Gastroesophageal sphincter (tissue), 3 donors: ENCODE data around the gene BCOR.

Source experiments
- POLR2A ChIP-seq, 2 donors: fragments of 450-650 bp; IDR thresholded peaks; one replicate each; pipeline ENCODE4 v1.6.1; 2017; ENCODE audit warnings: antibody characterized with exemption in 2 of 2, mild to moderate bottlenecking in 2 of 2, moderate library complexity in 1 of 2
- POLR2AphosphoS5 ChIP-seq: sonication (generic); formaldehyde crosslinking; IDR thresholded peaks from one replicate; pipeline ENCODE4 v1.6.1; 2017; ENCODE audit warnings: antibody characterized with exemption
- TF ChIP-seq, protein P1 (sequence below), 4 experiments: fragments of 200-600 bp in 2 of 4; fragments of 450-650 bp in 2 of 4; sonication (generic) in 1 of 4; IDR thresholded peaks; one replicate each; pipeline ENCODE4 v1.5.1; 2017 to 2019; ENCODE audit warnings: antibody characterized with exemption in 4 of 4, mild to moderate bottlenecking in 2 of 4, moderate library complexity in 2 of 4

DNA sequence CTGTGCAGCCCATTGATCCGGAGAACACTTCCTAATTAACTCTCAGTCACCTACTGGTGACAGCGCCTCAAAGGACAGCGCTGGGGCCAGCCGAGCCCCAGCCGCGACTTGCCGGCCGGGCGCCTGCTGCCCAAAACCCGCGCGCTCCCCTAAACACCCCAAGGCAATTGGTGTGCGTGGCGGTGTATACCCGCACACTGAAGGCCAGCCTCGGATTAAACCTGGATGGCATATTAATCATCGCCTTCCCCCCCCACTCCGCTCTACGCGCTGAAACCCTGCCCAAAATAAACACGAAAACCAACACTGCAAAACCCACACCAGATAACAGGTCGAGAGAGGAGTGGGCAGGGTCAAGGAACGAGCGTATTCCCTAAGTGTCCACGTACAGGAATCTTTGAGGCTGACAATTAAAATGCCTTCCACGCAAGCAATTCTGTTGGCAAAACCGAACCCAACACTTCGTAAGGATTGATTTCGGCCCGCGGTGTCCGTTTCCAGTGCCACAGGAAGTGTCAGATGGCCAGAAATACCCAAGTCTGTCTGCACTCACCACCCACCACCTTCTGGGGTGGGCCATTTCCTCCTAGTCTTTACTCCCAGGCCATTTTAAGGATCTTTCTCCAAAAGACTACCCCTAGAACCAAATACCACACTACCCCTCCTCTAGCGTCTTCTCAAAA, 2.7 kb downstream of the BCOR start:
- TF ChIP-seq, protein P1, sequence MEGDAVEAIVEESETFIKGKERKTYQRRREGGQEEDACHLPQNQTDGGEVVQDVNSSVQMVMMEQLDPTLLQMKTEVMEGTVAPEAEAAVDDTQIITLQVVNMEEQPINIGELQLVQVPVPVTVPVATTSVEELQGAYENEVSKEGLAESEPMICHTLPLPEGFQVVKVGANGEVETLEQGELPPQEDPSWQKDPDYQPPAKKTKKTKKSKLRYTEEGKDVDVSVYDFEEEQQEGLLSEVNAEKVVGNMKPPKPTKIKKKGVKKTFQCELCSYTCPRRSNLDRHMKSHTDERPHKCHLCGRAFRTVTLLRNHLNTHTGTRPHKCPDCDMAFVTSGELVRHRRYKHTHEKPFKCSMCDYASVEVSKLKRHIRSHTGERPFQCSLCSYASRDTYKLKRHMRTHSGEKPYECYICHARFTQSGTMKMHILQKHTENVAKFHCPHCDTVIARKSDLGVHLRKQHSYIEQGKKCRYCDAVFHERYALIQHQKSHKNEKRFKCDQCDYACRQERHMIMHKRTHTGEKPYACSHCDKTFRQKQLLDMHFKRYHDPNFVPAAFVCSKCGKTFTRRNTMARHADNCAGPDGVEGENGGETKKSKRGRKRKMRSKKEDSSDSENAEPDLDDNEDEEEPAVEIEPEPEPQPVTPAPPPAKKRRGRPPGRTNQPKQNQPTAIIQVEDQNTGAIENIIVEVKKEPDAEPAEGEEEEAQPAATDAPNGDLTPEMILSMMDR (IDR thresholded peaks at IDR 0.05) = no peak
- TF ChIP-seq POLR2AphosphoS5 (no peak), POLR2A (IDR thresholded peaks at IDR 0.05) (no peak)
